RWPE1 (cell line): Measurements from ENCODE around the gene SIRT7.
A peak's percentile ranks its signal among the peaks of the same experiment; 100 is the strongest.

Experiments used
- CTCF ChIA-PET: fragments of 350-600 bp; sonication (Branson Sonifier 250); formaldehyde crosslinking; extraction: SDS; loops from one replicate; lab custom pipeline; 2021; lab: Yijun Ruan, JAX
- POLR2A ChIA-PET: fragments of 400-600 bp; formaldehyde crosslinking; extraction: SDS; loops from one replicate; lab custom pipeline; 2020; ENCODE audit warnings: antibody characterized with exemption; ENCODE audit not compliant: low non-redundant PET; lab: Yijun Ruan, JAX
- DNase-seq: peaks from one replicate; pipeline ENCODE4 v3.0.0; 2012; ENCODE audit warnings: low spot score
- H3K27ac ChIP-seq: fragments of 450-650 bp; 2 replicates; pipeline ENCODE4 v1.5.1; 2017
- TF ChIP-seq, protein P1 (sequence below): fragments of 450-650 bp; conservative IDR thresholded peaks from 2 replicates; pipeline ENCODE4 v1.5.1; 2017; ENCODE audit warnings: low read depth, mild to moderate bottlenecking

SIRT7 gene

DNA sequence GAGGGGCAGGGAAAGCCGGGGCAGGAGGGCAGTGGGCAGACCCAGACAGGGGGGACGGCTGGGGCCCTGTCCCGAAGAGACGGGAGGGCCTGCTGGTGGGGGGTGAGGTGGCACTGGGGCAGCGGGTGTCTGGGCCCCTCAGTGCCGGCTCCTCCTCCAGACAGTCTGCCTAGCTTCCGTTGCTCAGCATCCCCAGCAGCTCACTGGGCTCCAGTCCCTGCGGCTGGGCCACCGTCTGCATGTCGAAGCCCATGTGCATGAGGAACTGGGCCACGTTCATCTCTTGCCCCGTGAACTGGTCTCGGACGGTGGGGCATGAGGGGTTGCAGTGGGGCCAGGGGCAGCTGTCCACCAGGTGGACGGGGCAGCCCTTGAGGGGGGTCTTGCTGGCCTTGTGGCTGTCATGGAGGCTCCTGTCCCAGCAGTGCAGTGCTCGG is 34.8 kb upstream of the SIRT7 start:
- ChIA-PET CTCF (interaction anchor here (0.6 to 0.7 kb wide), 2 partner anchors 35 to 68 kb away, joined by 3 read pairs; no protein-coding TSS in a partner anchor), POLR2A (interaction anchor here (0.7 kb wide), 3 partner anchors 14 to 109 kb away, joined by 3 to 5 read pairs (median 3); no protein-coding TSS in a partner anchor)
- TF ChIP-seq, protein P1, sequence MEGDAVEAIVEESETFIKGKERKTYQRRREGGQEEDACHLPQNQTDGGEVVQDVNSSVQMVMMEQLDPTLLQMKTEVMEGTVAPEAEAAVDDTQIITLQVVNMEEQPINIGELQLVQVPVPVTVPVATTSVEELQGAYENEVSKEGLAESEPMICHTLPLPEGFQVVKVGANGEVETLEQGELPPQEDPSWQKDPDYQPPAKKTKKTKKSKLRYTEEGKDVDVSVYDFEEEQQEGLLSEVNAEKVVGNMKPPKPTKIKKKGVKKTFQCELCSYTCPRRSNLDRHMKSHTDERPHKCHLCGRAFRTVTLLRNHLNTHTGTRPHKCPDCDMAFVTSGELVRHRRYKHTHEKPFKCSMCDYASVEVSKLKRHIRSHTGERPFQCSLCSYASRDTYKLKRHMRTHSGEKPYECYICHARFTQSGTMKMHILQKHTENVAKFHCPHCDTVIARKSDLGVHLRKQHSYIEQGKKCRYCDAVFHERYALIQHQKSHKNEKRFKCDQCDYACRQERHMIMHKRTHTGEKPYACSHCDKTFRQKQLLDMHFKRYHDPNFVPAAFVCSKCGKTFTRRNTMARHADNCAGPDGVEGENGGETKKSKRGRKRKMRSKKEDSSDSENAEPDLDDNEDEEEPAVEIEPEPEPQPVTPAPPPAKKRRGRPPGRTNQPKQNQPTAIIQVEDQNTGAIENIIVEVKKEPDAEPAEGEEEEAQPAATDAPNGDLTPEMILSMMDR, result no peak
- H3K27ac ChIP-seq, result no peak overlapping the region
- DNase-seq, result no peak

DNA sequence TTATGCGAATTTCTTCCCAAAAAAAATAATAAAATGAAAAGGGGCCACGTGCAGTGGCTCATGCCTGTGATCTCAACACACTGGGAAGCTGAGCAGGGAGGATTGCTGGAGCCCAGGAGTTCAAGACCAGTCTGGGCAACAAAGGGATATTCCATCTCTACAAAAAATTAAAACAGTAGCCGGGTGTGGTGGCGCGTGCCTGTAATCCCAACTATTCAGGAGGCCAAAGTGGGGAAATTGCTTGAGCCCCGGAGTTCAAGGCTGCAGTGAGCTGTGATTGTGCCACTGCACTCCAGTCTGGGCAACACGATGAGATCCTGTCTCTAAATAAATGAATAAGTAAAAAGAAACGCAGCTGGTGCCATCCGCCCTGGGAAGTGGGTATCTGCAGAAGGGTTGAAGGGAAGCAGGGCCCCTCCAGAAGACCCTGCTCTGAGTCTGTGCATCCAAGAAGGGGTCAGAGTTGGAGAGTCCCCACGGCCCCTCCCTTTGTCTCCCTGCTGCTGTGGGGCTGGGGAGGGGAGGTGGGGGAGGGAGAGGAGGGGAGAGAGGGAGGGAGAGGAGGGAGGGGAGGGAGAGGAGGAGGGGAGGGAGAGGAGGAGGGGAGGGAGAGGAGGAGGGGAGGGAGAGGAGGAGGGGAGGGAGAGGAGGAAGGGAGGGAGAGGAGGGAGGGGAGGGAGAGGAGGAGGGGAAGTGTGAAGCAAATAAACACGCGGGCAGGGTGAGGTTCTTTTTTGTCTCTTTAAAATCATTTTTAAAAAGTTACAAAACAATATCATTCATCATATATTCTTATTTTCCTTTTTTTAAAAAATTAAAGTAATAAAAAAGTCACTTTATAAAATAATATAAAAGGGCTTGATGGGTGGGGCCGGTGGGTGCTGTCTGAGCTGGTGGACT is 34.1 kb upstream of the SIRT7 start:
- ChIA-PET CTCF (interaction anchor here (0.7 kb wide), 2 partner anchors 69 to 70 kb away, joined by 3 to 5 read pairs; no protein-coding TSS in a partner anchor), POLR2A (interaction anchor here (0.7 kb wide), 1 partner anchor 15 kb away, joined by 3 read pairs; no protein-coding TSS in a partner anchor)
- no peak for DNase-seq
- TF ChIP-seq, protein P1, result no peak
- 0 out of 2 replicates have a peak overlapping the region, but pooled peaks have one; percentile 2 for H3K27ac ChIP-seq

DNA sequence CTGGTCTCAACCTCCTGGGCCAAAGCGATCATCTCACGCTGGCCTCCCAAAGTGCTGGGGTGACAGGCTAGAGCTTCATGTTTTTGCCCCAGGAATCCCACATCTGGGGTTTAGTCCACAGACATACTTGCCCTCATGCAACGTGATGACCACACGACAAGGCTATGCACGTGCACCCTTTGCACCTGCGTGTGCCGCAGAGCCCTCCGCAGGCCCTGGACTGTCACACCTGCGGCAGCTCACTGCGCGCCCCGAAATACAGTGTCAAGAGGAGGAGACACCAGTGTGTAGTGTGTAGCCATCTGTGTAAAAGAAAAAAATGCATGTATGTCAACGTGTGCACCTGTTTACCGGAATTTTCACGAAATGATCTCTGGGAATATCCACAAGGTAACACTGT is 32.5 kb upstream of the SIRT7 start:
- H3K27ac ChIP-seq, result no peak overlapping the region
- TF ChIP-seq, protein P1, result no peak
- DNase-seq, result no peak
- ChIA-PET CTCF (interaction anchor here (0.6 to 1.7 kb wide), 2 partner anchors 9 to 1781 kb away, joined by 4 to 13 read pairs; partner anchors contain the start of gene CARD14), POLR2A (interaction anchor here (0.6 kb wide), 1 partner anchor 11 kb away, joined by 3 read pairs; no protein-coding TSS in a partner anchor)

DNA sequence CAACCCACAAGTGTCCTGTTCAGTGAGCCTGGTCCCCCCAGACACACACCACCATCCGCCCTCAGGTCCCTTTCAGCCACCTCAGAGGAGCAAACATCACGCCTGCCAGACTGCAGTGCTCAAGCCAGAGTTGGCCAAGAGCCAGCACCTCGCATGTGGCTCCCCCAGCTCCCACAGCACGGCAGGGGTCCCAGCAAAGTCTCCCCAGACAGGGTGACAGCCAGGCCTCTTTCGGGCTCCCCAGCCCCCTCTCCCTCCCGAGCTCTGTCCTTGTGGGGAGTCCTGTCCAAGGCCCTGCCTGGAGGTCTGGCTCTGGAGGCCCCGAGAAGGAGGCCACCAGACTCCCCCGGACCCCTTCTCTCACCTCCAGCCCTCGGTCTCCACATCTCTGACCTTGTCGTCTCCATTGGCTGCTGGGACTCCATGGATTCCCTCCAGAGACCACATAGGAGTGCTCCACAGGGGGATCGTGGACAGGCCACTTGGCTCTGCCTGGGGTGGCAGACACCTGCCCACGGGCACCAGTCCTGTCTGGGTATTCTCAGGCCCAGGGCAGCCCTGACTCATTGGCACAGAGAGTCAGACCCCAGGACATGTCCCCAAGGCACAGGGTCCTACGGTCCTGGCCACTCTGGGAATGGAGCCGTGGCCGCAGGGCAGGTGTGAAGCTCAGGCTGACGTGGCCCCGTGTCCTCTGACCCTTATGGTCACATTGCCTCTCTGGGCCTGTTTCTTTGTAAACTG is 30.8 kb upstream of the SIRT7 start:
- POLR2A ChIA-PET, result no interaction called here
- TF ChIP-seq, protein P1, result no peak
- no peak overlapping the region for H3K27ac ChIP-seq
- CTCF ChIA-PET, result interaction anchor here (0.7 to 1.0 kb wide), 2 partner anchors 71 to 72 kb away, joined by 3 to 7 read pairs; no protein-coding TSS in a partner anchor
- DNase-seq, result no peak

DNA sequence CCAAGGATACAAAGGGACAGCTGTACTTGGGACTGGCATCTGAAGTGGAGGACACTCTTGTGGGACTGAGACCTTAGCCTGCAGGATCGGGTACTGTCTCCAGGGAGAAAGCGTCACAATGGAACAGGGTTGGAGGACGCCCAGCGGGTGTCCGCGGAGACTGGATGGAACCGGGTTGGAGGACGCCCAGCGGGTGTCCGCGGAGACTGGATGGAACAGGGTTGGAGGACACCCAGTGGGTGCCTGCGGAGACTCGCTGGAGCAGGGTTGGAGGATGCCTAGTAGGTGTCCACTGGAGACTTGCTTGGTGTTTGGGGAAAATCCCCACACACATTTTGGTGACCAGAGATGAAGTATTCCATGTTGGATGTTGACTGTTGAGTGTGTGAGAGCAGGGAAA is 29.2 kb upstream of the SIRT7 start, which contains the start of gene MYADML2:
MYADML2 (minus strand) TSS at position 45 of the 400 bp plus-strand sequence. CDS start 5,492 bp downstream, outside the sequence.
- TF ChIP-seq, protein P1, result no peak
- H3K27ac ChIP-seq, result no peak within 1 kb of the TSS
- DNase-seq, result no peak
- CTCF ChIA-PET, result interaction anchor here (0.6 to 1.0 kb wide), 2 partner anchors 13 to 132 kb away, joined by 3 to 4 read pairs; no protein-coding TSS in a partner anchor
- POLR2A ChIA-PET, result no interaction called here
